T-helper 9 cell (primary cell): ENCODE results near the gene MYF6.

Experiments
- DNase-seq: peaks from one replicate; pipeline ENCODE4 v3.0.0-alpha.2; 2020

Gene MYF6

DNA sequence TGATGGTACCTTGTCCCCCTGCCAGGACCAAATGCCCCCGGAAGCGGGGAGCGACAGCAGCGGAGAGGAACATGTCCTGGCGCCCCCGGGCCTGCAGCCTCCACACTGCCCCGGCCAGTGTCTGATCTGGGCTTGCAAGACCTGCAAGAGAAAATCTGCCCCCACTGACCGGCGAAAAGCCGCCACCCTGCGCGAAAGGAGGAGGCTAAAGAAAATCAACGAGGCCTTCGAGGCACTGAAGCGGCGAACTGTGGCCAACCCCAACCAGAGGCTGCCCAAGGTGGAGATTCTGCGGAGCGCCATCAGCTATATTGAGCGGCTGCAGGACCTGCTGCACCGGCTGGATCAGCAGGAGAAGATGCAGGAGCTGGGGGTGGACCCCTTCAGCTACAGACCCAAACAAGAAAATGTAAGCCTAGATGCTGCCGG lies 410 bp downstream of the MYF6 start:
- no peak for DNase-seq

DNA sequence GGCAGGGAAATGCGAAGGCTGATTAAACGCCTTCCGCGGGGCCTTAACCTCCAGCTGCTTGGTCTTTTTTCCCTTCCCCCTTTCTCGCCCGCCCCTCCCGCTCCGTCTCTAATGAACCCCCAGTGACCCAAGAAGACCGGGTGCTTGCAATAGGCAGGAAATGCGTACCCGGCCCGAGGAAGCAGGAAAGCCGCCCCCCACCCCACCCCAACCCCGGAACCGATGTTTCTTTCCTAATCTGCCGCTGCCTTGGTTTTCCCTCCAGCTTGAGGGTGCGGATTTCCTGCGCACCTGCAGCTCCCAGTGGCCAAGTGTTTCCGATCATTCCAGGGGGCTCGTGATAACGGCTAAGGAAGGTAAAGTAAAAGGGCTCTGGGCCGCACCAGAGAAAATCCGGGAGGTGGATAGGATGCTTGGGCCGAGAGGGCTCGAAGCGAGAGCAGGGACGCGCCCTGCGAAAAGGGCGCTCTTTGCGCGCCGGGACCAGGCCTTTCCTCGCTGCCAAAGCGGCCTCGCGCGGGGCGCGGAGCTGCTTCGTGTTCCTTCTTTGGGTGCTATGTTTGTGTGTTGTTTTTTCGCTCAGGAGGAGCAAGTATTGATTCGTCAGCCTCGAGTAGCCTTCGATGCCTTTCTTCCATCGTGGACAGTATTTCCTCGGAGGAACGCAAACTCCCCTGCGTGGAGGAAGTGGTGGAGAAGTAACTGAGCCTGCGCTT lies 983 bp downstream of the MYF6 start:
- no peak for DNase-seq

DNA sequence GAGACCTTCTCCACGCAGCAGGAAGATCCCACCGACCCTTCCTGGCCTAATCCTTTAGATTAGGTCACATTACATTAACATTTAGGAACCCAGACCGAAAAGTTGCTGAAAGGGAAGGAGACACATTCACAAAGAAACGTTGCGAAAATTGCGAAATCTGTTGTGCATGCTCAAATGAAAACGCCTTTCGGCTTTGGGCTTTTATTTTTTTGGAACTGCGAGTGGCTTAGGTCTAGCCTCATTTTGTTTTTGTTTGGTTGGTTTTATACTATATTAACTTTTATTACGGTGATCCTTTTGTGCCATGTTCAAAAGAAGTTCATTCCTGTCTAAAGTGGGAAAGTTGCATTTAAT lies 1.5 kb downstream of the MYF6 start:
- no peak for DNase-seq

DNA sequence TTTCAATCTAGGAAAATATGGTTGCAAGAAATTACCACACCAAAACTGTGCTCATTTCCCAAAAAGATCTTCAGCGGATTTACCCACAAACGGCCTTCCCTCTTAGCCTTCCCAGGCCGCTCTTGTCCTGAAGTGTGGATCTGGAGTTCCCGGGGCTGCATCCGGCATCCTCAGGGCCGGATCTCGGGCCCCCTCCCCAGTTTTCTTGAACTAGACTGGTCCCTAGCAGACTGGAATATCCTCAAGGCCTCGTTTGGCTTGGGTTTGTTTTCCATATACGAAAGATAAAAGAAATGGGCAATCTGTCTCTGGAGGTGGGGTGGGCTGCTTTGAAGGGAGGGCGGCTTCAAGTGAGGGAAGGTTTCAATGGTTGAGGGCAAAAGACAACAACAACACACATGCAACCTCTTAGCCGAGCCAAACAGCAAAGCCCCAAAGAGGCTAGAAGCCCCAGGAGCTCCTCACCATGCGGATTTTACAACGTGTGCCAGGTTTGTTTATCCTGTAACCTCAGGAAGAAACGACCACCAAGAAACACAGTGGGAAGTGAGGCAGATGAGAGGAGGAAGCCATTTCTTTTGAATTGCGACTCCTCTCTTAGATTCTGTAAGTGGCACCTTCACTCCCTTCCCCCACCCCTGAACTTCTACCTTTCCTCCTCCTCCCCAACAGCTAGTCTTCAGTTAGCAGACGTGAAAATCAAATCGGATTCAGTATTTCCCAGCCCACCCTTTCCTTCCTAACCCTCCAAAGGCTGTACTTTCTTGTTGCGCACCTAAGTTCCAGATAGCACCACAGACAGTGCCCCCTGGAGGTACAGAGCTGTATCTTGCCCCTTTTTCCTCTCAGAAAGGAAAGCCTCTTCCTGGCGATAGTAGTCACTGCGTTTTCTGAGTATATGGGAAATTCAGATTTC lies 2.6 kb downstream of the MYF6 start:
- no peak for DNase-seq

DNA sequence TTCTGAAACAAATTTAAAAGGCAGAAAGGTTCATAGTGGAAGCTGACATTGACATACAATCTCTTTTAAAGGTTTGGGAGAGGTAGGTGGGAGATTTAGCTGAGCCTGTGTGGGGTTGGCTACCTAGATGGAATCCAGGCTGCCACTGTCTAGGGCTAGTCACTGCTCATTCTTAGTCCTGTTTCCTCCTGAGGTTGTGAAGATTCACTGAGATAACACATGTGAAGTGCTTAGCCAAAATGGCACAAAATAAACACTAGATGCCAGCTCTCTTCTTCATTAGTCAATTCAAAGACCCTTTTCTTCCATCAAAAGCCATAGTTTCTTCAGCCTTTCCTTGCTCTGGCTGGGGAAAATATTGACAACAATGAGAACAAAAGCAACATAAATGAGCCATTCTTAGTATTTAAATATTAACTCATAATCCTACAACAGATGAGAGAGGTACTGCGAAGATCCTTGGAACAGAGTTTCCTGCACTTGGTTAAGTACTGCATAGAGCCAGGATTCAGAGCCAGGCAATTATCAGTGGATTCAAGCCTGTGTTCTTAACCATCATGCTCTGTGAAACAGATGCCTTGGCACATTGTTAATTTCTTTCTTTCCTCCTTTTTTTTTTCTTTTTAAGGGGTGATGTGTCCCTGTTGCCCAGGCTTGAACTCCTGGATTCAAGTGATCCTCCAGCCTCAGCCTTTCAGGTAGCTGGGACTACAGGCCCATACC lies 3.5 kb downstream of the MYF6 start:
- DNase-seq: no peak

DNA sequence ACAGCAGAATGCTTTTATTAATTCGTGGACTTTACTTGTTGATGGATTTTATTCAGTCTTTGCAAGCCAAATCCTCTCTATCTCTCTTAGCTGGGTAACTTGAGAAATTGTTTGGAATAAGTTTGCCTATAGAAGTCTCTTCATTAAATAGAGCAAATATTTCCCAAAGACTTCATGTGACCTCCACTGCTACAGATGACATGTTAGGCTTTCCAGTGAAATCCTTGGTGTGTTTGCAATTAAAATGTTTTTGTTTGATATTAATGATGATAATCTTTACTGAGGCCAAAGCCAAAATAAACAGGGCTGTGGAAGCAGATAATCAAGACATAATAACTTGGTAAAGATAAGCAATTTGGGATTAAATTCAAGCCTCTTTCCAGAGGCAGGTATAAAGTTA lies 4.4 kb downstream of the MYF6 start:
- DNase-seq: no peak

DNA sequence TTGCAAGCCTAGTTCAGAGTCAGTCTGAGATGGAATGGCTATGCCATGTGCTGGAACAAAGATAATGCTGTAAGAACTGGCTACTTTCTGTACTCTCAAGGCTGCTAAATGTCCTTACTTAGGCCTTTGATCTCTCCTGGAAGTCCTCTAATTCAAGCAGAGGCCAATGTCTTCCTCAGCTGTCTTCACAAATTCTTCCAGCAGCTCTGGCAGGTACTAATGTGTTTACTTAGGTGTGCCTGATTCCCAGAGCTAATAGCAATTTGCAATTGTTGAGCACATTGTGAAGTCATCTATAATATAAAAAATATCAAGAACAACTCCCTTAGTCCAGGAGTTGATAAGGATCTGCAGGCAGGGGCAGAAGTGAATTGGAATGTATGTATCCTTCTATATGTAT lies 5.4 kb downstream of the MYF6 start:
- DNase-seq: no peak

DNA sequence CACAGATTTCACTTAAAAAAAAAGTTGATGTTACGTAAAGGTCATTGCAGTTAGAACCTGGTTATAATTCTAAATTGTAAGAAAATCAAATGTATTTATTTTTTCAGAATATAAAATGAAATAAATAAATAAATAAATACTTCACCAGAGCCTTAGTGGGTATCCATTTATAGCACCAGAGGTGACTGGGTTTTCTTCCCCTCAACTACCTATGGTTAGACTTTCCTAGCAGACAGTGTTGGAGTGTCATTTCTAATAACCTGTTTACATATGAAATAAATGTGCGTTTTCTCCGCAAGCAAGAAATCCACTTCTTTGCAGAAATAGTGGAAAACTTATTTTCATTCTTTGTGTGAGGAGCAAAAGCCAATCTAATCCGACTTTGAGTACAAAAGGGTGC lies 6.0 kb downstream of the MYF6 start:
- DNase-seq: no peak

DNA sequence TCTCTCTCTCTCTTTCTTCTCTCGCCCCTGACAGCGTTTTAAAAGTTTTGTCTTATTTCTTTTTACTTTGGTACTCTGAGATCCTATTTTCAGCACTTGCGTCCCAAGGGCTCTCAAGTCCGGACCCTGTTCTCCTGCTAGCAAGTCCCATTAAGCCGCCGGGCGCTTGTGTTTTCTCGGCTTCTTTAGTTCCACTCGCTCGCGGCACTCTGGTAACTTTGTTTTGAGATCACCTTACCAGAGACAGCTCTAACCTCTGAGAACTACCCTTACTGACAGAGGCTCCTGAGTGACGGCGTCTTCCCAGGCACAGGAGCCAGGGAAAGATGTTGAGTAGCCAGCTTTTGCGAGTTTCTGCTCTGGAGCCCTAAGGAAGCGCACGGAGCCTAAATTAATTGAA lies 6.6 kb downstream of the MYF6 start:
- DNase-seq: no peak

DNA sequence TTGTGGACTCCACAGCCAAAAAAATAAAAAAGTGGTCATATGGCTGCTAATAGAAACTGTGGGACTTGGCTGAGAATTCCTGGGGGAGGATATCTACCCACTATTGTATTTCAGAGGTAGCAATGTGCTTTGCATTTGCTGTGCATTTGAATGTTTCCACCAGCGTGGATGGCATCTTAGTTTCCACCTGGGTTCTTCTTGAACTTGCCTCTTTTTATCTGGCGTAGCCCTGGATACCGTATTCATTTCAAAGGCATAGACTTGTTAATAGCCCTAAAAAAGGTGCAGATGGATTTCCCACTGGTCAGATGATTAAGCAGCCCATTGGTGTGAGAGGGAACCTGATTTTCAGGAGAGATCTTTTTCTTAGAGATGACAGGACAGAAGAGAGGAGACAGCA lies 7.4 kb downstream of the MYF6 start:
- DNase-seq: no peak

DNA sequence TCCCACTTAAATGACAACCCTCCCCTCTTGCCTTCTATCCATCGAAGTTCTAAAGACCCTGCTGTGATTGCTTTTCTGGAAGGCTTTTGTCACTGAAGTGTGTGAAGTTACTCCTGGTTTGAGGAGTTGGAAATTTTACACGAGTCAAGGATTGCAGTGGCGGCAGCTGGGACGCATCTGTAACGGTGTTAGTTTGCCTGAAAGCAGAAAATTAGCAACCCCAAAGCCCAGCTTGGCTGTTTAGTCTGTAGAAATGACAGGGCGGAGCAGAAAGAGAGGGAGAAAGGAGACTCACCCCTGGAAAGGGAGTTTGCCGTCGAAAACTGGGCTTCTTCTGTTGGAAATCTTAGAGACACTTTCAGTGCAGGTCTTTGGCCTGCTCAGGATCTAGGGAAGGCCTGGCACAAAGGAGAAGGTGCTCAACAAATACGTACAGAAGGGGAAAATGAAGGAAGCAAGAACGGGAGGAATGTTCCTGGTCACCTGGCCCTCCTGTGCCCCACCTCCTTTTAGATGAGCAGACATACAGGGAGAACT lies 8.3 kb downstream of the MYF6 start:
- DNase-seq: no peak

DNA sequence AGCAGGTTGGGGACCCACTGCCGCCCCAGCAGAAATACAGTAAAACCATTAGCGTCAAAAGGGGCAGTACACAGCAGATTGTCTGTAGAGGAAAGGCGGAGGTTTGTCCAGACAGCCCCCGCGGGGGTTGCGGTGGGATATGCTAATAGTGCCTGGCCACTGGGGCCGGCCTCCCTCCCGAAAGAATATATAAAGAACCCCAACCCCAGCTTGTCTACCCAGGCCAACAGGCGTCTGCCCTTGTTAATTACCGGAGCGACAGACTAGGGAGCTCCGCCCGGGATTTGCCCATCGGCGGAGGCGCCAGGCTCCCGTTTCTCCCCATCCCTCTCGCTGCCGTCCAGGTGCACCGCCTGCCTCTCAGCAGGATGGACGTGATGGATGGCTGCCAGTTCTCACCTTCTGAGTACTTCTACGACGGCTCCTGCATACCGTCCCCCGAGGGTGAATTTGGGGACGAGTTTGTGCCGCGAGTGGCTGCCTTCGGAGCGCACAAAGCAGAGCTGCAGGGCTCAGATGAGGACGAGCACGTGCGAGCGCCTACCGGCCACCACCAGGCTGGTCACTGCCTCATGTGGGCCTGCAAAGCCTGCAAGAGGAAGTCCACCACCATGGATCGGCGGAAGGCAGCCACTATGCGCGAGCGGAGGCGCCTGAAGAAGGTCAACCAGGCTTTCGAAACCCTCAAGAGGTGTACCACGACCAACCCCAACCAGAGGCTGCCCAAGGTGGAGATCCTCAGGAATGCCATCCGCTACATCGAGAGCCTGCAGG lies 9.4 kb downstream of the MYF6 start, which contains the start of gene MYF5:
TSS of gene MYF5 (plus strand) at position 217 of the 774 bp plus-strand sequence. CDS start at position 369, 152 bp downstream.
- DNase-seq: no peak

DNA sequence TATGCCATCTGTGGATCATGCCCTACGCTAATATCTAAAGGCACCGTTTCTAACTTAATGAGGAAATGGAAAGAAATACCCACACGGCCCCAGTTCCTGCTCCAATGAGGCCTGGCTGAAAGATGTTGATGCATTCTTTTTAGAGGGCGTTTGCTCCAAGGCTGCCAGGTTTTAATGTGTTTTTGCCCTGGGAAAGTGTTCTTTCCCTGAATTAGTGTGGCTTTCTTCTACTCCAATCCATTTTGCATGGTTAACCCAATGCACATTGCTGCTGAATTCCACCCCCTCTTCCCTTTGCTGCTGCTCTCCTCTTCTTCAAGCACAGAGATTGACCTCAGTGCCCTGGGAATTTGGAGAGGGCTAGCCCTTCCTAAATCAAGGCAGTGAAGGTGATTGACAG lies 10.4 kb downstream of the MYF6 start:
- DNase-seq: no peak

DNA sequence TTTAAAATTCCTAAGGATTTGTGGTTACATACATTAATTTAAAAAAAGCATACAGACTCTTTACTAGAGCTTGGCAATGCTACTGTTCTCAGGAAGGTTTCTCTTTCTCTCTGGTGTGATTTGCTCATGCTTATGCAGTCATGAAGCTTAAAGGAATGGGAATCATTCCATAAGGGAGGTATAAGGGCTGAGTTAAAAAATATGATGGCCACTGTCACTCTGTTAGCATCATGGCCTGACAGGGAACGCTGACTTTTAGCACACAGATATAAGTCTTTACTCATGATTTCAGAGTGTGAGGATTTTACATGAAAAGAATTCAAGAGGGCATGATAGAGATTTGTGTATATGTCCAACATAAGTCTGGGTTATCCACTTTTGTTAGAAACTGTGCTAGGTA lies 13.1 kb downstream of the MYF6 start:
- DNase-seq: no peak

DNA sequence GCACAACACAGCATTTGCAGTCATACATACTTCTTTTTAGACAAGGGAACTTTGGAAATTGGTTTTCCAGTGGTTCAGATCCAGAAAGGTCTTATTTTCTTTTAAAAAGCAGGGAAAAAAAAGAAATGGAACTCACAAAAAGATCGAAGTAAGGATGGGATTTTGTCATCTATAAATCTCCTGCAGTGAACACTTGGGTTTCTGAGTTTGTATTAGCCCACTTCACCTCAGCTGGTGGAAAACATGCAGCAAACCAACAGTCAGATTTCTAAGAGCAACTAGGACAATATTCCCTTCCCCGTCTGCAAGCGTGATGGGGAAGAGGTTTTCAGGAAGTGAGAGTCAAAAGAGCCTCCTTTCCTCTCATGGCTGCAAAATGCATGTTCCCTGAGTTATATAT lies 13.9 kb downstream of the MYF6 start:
- no peak for DNase-seq

DNA sequence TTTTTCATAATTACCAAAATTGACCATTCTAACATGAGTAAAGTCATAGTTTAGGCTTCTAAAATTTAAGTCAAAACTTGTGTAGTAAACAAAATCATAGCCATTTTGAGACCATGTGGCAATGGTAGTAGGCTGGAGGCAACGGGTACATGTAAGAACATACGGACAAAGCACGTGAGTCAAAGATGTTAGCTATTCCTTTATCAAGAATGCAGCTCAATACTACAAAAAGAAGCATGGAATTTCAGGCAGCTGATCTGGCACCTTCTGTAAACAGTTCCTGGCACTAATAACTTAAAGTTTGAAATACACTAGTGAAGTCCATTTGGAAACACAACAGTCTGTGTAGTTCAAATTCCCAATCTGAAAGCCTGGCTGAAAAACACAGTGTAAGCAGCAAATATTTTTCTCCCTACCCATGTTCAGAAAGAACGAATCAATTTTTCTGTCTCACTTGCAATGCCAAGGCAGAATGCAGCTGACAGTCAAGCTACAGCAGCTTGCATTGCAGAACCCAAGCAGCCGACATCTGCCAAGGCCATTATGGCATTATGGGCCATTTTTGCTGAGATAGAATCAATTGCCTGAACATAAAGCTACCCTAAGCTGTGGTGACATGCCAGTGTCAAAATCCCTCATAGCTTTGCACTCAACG lies 38.5 kb downstream of the MYF6 start:
- no peak for DNase-seq

DNA sequence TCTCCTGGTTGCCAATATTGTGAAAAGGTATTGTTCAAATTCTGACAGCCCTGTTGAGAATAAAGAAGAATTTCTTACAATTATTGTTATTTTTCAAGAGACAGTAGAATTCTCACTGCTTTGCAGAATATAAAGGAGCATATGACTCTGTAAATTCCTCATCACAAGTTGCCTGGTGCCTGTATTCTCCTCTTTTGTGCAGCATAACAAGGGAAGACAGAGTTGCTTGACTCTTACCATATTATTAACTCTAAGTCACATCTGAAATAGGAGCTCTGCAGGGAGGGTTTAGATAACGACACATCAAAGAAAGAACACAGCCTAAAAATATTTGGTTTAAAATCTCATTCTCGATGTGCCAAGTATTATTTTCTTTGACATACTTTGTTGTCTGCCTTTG lies 40.4 kb downstream of the MYF6 start:
- DNase-seq: no peak

DNA sequence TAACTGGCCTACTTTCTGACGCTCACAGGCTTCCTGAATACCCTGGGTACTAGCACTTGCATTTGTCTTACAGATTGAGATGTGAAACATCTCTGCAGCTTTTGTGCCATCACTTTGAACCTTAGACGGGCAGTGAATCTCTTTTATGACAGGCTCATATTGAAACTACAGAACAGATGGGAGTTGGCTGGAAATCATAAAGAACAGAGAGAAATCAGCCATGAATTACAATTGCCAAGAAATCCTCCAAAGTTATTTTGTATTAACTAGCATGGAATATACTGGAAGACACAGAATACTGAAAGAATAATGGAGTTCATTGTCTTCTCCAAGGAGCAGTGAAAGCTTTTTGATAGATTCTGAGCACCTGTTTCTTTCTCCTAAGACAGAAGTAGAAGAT lies 42.0 kb downstream of the MYF6 start:
- DNase-seq: no peak

DNA sequence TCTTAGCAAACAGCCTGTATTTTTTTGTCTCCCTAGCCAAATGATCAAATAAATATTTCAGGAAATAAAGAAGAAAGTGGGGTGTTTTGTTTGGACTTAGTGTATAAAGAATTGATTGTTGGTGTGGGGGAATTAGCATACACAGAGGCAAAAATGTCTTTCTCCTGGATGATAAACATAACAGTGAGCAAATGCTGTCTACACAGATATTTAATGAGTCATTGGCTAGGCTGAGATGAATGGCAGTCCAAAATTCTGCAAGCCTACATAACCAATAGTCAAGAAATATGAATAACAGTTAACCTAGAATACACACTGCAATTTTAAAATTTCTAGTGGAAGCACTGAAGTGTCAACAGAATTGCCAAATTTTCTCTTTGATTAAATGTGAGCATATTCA lies 45.0 kb downstream of the MYF6 start:
- no peak for DNase-seq

DNA sequence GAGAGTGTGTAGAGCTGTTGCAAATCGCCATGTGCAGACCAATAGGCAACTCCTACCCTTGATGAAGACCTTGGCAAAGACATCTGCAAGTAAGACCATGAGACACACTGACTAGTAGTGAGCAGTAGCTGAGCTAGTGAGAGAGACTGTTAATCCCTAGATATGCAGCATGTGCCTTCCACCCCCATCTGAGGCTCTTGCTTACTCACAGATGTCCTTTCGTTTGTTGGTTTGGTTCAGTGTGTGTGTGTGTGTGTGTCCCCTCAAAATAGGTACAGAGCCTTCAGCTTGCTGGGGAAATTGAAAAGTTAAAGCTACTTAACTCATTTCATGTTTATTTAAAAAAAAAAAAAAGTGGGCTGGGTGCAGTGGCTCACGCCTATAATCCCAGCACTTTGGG lies 46.8 kb downstream of the MYF6 start:
- no peak for DNase-seq

DNA sequence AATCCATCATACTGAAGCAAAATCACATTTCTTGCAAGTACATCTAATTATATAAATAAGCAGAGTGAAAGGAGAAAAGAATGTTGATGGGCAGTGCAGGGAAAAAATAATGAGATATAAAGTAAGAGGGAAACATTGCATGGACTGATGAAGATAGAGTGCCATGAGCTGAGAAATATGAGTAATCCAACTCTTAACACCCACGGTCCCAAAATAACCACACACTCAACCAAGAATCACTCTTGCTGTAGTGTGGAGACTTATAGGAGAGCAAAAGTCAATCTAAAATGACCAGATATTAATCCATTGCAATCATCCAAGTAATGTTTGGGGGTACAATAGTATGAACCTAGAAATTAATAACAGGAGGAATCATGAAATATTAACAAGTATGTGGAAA lies 49.4 kb downstream of the MYF6 start:
- no peak for DNase-seq
